H1 (cell line): ENCODE results near the gene GIPC1. TPM values are rescaled to one million over a fixed set of nuclear protein-coding genes. Genes with fewer than 3 reads are reported as not detected.

Experiments
- CHD1 ChIP-seq: IDR thresholded peaks from 2 replicates; pipeline ENCODE4 v1.6.1; 2012; ENCODE audit warnings: low read depth, low read length, improper control_type of control experiment
- JUND ChIP-seq: IDR thresholded peaks from 2 replicates; pipeline ENCODE4 v1.6.1; 2011; ENCODE audit warnings: mild to moderate bottlenecking, improper control_type of control experiment, low read length
- MAFK ChIP-seq: IDR thresholded peaks from 2 replicates; pipeline ENCODE4 v1.6.1; 2012; ENCODE audit warnings: low read depth, mild to moderate bottlenecking, improper control_type of control experiment, low read length
- POLR2A ChIP-seq, 2 experiments: IDR thresholded peaks; 1 replicate in 1 of 2; 2 replicates in 1 of 2; pipeline ENCODE4 v1.6.1; 2011; ENCODE audit warnings: low read depth in 2 of 2, low read length in 2 of 2, mild to moderate bottlenecking in 2 of 2; ENCODE audit errors: control extremely low read depth in 1 of 2
- TEAD4 ChIP-seq: IDR thresholded peaks from 2 replicates; pipeline ENCODE4 v1.6.1; 2012; ENCODE audit warnings: low read depth, low read length, inconsistent platforms, mixed read lengths
- YY1 ChIP-seq: IDR thresholded peaks from 2 replicates; pipeline ENCODE4 v1.6.1; 2011; ENCODE audit warnings: low read depth, mild to moderate bottlenecking, low read length
- polyA plus RNA-seq, 7 experiments: library from polyadenylated mRNA; depleted of rRNA in 3 of 7; stranded (reverse) in 5 of 7; unstranded in 2 of 7; fragments of >200 nt in 5 of 7; fragments of 200-250 nt in 2 of 7; gene quantifications; 1 replicate in 5 of 7; 2 replicates in 1 of 7; 4 replicates in 1 of 7; pipeline versions ENCODE4 v1.2.1 to v1.2.3, GENCODE V29; 2011 to 2013; ENCODE audit warnings: missing spikeins in 2 of 7, mixed read lengths in 2 of 7
- total RNA-seq: library from RNA; stranded (reverse); fragmentation: NEBNext Ultra II Directional; extraction: Animal tissue kit (Norgen Biotek cat#: 25700); gene quantifications from 2 replicates; pipeline ENCODE4 v1.2.1, GENCODE V29; 2021
- TF ChIP-seq, protein P1 (sequence below): fragments of 300-600 bp; sonication (generic); IDR thresholded peaks from 2 replicates; pipeline ENCODE4 v1.7.1; 2012; ENCODE audit warnings: low read length, moderate library complexity, mild to moderate bottlenecking, inconsistent platforms; ENCODE audit not compliant: insufficient replicate concordance

GIPC1 gene
- total and polyA plus RNA-seq, 2 of the 8 experiments (the other 6 are each of a cell fraction or from before 2014, with no cell fraction given) = 65.6 to 72.0 TPM

DNA sequence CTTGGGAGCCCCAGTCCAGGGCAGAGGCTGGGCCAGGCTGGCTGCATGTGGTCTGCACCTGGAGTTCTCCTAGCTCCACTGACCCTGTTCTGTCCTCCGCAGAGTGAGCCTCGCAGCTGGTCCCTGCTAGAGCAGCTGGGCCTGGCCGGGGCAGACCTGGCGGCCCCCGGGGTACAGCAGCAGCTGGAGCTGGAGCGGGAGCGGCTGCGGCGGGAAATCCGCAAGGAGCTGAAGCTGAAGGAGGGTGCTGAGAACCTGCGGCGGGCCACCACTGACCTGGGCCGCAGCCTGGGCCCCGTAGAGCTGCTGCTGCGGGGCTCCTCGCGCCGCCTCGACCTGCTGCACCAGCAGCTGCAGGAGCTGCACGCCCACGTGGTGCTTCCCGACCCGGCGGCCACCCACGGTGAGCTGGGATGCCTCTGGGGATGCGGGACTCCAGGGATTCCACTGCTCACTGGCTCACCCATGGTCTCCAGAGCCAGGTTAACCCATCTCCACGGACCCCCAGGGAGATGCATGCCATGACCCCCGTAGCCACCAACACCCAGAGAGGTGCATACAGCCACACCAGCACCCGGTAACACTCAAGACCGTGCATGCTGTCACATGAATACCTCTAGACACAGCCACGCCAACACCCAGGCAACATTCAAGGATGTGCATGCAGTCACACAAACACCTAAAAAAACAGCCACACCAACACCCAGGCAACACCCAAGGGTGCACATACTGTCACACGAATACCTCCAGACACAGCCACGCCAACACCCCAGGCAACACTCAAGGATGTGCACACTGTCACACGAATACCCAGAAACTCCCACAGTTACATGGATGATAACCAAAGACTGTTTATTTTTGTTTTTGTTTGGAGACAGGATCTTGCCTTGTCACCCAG, 54.6 kb downstream of the GIPC1 start (continued):
- TF ChIP-seq POLR2A (IDR thresholded peaks at IDR 0.05; ENCODE audit: control extremely low read depth in 1 of 2, low read depth in 2 of 2, low read length in 2 of 2) (no peak), JUND (no peak), YY1 (no peak), TEAD4 (no peak), CHD1 (no peak), MAFK (no peak)
- TF ChIP-seq, protein P1, sequence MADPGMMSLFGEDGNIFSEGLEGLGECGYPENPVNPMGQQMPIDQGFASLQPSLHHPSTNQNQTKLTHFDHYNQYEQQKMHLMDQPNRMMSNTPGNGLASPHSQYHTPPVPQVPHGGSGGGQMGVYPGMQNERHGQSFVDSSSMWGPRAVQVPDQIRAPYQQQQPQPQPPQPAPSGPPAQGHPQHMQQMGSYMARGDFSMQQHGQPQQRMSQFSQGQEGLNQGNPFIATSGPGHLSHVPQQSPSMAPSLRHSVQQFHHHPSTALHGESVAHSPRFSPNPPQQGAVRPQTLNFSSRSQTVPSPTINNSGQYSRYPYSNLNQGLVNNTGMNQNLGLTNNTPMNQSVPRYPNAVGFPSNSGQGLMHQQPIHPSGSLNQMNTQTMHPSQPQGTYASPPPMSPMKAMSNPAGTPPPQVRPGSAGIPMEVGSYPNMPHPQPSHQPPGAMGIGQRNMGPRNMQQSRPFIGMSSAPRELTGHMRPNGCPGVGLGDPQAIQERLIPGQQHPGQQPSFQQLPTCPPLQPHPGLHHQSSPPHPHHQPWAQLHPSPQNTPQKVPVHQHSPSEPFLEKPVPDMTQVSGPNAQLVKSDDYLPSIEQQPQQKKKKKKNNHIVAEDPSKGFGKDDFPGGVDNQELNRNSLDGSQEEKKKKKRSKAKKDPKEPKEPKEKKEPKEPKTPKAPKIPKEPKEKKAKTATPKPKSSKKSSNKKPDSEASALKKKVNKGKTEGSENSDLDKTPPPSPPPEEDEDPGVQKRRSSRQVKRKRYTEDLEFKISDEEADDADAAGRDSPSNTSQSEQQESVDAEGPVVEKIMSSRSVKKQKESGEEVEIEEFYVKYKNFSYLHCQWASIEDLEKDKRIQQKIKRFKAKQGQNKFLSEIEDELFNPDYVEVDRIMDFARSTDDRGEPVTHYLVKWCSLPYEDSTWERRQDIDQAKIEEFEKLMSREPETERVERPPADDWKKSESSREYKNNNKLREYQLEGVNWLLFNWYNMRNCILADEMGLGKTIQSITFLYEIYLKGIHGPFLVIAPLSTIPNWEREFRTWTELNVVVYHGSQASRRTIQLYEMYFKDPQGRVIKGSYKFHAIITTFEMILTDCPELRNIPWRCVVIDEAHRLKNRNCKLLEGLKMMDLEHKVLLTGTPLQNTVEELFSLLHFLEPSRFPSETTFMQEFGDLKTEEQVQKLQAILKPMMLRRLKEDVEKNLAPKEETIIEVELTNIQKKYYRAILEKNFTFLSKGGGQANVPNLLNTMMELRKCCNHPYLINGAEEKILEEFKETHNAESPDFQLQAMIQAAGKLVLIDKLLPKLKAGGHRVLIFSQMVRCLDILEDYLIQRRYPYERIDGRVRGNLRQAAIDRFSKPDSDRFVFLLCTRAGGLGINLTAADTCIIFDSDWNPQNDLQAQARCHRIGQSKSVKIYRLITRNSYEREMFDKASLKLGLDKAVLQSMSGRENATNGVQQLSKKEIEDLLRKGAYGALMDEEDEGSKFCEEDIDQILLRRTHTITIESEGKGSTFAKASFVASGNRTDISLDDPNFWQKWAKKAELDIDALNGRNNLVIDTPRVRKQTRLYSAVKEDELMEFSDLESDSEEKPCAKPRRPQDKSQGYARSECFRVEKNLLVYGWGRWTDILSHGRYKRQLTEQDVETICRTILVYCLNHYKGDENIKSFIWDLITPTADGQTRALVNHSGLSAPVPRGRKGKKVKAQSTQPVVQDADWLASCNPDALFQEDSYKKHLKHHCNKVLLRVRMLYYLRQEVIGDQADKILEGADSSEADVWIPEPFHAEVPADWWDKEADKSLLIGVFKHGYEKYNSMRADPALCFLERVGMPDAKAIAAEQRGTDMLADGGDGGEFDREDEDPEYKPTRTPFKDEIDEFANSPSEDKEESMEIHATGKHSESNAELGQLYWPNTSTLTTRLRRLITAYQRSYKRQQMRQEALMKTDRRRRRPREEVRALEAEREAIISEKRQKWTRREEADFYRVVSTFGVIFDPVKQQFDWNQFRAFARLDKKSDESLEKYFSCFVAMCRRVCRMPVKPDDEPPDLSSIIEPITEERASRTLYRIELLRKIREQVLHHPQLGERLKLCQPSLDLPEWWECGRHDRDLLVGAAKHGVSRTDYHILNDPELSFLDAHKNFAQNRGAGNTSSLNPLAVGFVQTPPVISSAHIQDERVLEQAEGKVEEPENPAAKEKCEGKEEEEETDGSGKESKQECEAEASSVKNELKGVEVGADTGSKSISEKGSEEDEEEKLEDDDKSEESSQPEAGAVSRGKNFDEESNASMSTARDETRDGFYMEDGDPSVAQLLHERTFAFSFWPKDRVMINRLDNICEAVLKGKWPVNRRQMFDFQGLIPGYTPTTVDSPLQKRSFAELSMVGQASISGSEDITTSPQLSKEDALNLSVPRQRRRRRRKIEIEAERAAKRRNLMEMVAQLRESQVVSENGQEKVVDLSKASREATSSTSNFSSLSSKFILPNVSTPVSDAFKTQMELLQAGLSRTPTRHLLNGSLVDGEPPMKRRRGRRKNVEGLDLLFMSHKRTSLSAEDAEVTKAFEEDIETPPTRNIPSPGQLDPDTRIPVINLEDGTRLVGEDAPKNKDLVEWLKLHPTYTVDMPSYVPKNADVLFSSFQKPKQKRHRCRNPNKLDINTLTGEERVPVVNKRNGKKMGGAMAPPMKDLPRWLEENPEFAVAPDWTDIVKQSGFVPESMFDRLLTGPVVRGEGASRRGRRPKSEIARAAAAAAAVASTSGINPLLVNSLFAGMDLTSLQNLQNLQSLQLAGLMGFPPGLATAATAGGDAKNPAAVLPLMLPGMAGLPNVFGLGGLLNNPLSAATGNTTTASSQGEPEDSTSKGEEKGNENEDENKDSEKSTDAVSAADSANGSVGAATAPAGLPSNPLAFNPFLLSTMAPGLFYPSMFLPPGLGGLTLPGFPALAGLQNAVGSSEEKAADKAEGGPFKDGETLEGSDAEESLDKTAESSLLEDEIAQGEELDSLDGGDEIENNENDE = no peak
